Naive thymus-derived CD4-positive, alpha-beta T cell (primary cell): ENCODE data around the gene PRPF19. TPM values are rescaled to one million over a fixed set of nuclear protein-coding genes. Genes with fewer than 3 reads are reported as not detected.
A peak's percentile ranks its signal among the peaks of the same experiment; 100 is the strongest.

Experiments used
- ATAC-seq: fragments of 150-1000 bp; cut with Tn5 transposase; 2 replicates; pipeline ENCODE4 v1.10.0; 2021; ENCODE audit warnings: mild to moderate bottlenecking, moderate library complexity
- CTCF ChIA-PET: fragments of 350-600 bp; sonication (Branson Sonifier 250); formaldehyde crosslinking; loops from one replicate; lab custom pipeline; 2021; ENCODE audit warnings: antibody characterized with exemption; lab: Charles Lee
- POLR2A ChIA-PET: fragments of 350-600 bp; sonication (Branson Sonifier 250); formaldehyde crosslinking; loops from one replicate; lab custom pipeline; 2021; ENCODE audit warnings: antibody characterized with exemption, inconsistent platforms; lab: Charles Lee
- DNase-seq, 9 donors: peaks; one replicate each; pipeline versions ENCODE4 v3.0.0 to v3.0.0-alpha.2; 2020 to 2022; ENCODE audit warnings: mixed read lengths in 1 of 9
- H3K27ac ChIP-seq: one replicate; pipeline ENCODE4 v1.7.0; 2013; ENCODE audit warnings: mild to moderate bottlenecking, low read depth, low read length, moderate library complexity
- H3K27me3 ChIP-seq, 2 donors: one replicate each; pipeline ENCODE4 v1.7.0; 2013; ENCODE audit warnings: low read length in 2 of 2, mild to moderate bottlenecking in 2 of 2, moderate library complexity in 2 of 2; ENCODE audit not compliant: control insufficient read depth in 2 of 2, insufficient read depth in 2 of 2
- H3K36me3 ChIP-seq, 3 experiments: 1 replicate in 2 of 3; 2 replicates in 1 of 3; pipeline ENCODE4 v1.7.0; 2013; ENCODE audit warnings: low read length in 3 of 3, mild to moderate bottlenecking in 3 of 3, moderate library complexity in 1 of 3; ENCODE audit not compliant: insufficient read depth in 3 of 3, control insufficient read depth in 2 of 3
- H3K4me1 ChIP-seq, 2 donors: one replicate each; pipeline ENCODE4 v1.7.0; 2013; ENCODE audit warnings: low read length in 2 of 2, mild to moderate bottlenecking in 2 of 2, moderate library complexity in 1 of 2; ENCODE audit not compliant: control insufficient read depth in 2 of 2, insufficient read depth in 2 of 2
- H3K4me3 ChIP-seq: 2 replicates; pipeline ENCODE4 v1.7.0; 2013; ENCODE audit warnings: mild to moderate bottlenecking, low read length
- H3K9me3 ChIP-seq, 3 experiments: 1 replicate in 2 of 3; 2 replicates in 1 of 3; pipeline ENCODE4 v1.7.0; 2013; ENCODE audit warnings: low read length in 3 of 3; ENCODE audit not compliant: control insufficient read depth in 2 of 3
- H3K27ac Mint-ChIP-seq, 9 donors: one replicate each; pipeline ENCODE4 v1.8.0; 2020 to 2022; ENCODE audit warnings: mixed read lengths in 9 of 9, mild to moderate bottlenecking in 8 of 9, moderate library complexity in 5 of 9, inconsistent platforms in 2 of 9
- H3K27me3 Mint-ChIP-seq, 5 donors: one replicate each; pipeline ENCODE4 v1.8.0; 2021 to 2022; ENCODE audit warnings: mixed read lengths in 5 of 5, mild to moderate bottlenecking in 1 of 5
- H3K36me3 Mint-ChIP-seq, 5 donors: one replicate each; pipeline ENCODE4 v1.8.0; 2020 to 2022; ENCODE audit warnings: mixed read lengths in 5 of 5, mild to moderate bottlenecking in 3 of 5, inconsistent platforms in 1 of 5
- H3K4me1 Mint-ChIP-seq, 7 donors: one replicate each; pipeline ENCODE4 v1.8.0; 2020 to 2022; ENCODE audit warnings: mixed read lengths in 7 of 7, mild to moderate bottlenecking in 3 of 7, inconsistent platforms in 1 of 7
- H3K4me3 Mint-ChIP-seq, 10 donors: one replicate each; pipeline ENCODE4 v1.8.0; 2020 to 2022; ENCODE audit warnings: mild to moderate bottlenecking in 10 of 10, mixed read lengths in 10 of 10, moderate library complexity in 6 of 10, inconsistent platforms in 2 of 10
- H3K9me3 Mint-ChIP-seq, 11 donors: one replicate each; pipeline ENCODE4 v1.8.0; 2020 to 2022; ENCODE audit warnings: mixed read lengths in 11 of 11, mild to moderate bottlenecking in 4 of 11, inconsistent platforms in 1 of 11, moderate library complexity in 1 of 11
- intact Hi-C, 2 donors: fragments of 100-400 bp; cut with micrococcal nuclease; formaldehyde crosslinking; loops; one replicate each; pipeline ENCODE4 v1.15.1; 2023
- polyA plus RNA-seq, 2 donors: library from polyadenylated mRNA; unstranded; fragments of 300-500 nt; fragmentation: Illumina TruSeq; gene quantifications; one replicate each; pipeline ENCODE4 v1.2.3, GENCODE V29; 2021
- total RNA-seq, 6 experiments: library from RNA in 5 of 6; stranded (reverse) in 5 of 6; gene quantifications; 1 replicate in 5 of 6; 2 replicates in 1 of 6; pipeline ENCODE4 v1.2.3 and lab custom pipeline; 2021 to 2026

The PRPF19 gene
- total and polyA plus RNA-seq, 7 experiments from 2014 or later, result 17.9 to 139 (median 76.6) TPM

DNA sequence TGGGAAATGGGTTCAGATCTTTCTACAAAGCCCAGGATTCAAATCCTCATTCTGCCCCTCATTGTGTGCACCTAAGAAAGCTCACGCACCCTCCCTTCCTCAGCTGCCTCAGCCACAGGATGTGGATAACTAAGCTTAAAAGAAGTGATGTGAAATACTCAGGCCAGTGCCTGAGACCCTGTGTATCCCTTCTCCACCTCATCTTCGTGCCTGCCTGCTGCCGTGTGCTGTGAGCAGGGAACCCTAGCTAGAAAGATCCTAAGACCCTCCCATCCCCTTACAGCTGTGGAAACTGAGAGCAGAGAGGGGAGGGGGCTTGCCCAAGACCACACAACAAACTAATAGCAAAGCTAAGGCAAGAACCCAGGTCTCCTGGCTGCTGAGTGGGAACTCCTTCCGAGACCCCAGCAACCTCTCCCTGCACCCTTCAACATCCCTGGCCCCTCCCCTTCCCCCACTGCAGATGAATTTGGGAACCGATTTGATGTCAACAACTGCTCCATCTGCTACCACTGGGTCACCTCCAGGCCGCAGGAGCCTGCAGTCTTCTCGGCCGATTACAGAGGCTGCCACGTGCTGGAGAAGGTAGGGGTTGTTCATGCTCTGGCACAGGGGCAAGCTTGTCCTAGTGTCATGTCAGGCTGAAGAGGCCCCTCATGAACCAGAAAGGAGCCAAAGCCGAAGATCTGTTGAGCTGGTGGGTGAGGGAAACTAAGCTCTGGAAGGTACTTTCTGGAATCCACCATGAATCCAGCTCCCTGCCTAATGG, 37.5 kb downstream of the PRPF19 start:
- peaks cover 0 to 5% (median 0%) of the 10 kb centered on the region in 5 donors for H3K27me3 Mint-ChIP-seq
- ATAC-seq (no peak), DNase-seq (no peak)
- no peaks in the 10 kb centered on the region for H3K36me3 Mint-ChIP-seq
- H3K27me3 ChIP-seq, result no peaks in the 10 kb centered on the region
- H3K36me3 ChIP-seq, result no peaks in the 10 kb centered on the region
- CTCF ChIA-PET, result no interaction called here
- no peaks in the 10 kb centered on the region for H3K9me3 Mint-ChIP-seq
- no peak overlapping the region for H3K27ac ChIP-seq
- no peaks in the 10 kb centered on the region for H3K9me3 ChIP-seq
- H3K4me1 ChIP-seq, result peaks cover 0 to 29% of the 10 kb centered on the region in 2 donors
- H3K4me1 Mint-ChIP-seq, result peaks cover 0 to 20% (median 5%) of the 10 kb centered on the region in 7 donors
- intact Hi-C loops, result no loop called here
- POLR2A ChIA-PET, result no interaction called here
- H3K4me3 Mint-ChIP-seq, result no peak overlapping the region
- H3K4me3 ChIP-seq, result no peak overlapping the region
- H3K27ac Mint-ChIP-seq, result no peak overlapping the region

DNA sequence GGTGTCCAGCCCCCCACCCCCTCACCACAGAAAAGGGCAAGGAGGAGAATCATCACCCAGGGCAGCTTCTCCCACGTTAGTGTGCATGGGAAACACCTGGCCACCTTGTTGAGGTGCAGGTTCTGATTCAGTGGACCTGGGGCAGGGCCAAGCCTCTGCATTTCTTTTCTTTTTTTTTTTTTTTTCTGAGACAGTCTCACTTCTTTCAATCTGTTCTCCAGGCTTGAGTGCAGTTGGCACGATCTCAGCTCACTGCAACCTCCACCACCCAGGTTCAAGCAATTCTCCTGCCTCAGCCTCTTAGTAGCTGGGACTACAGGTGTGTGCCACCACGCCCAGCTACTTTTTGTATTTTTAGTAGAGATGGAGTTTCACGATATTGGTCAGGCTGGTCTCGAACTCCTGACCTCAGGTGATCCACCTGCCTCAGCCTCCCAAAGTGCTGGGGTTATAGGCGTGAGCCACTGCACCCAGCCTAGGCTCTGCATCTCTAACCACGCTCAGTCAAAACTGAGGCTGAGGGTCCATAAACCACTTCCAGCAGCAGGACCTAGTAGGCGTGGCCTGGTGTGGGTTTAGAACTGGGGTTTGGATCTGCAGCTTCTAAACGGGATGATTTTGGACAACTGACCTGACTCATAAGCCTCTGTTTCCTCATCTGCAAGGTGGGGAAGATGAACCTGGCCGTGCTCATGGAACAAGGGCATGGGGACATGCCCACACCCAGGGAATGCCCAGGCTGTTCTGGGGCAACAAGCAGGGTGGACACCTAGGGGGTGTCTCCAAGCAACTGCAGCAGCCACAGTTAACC, 38.3 kb downstream of the PRPF19 start:
- no peak overlapping the region for H3K27ac ChIP-seq
- Mint-ChIP-seq H3K9me3 (no peaks in the 10 kb centered on the region), H3K4me3 (no peak overlapping the region), H3K4me1 (peaks cover 0 to 18% (median 4%) of the 10 kb centered on the region in 7 donors), H3K27me3 (peaks cover 0 to 5% (median 0%) of the 10 kb centered on the region in 5 donors), H3K27ac (no peak overlapping the region), H3K36me3 (no peaks in the 10 kb centered on the region)
- no peaks in the 10 kb centered on the region for H3K36me3 ChIP-seq
- no peaks in the 10 kb centered on the region for H3K9me3 ChIP-seq
- H3K4me3 ChIP-seq, result no peak overlapping the region
- H3K4me1 ChIP-seq, result peaks cover 0 to 25% of the 10 kb centered on the region in 2 donors
- no peak for DNase-seq
- intact Hi-C loops, result no loop called here
- CTCF ChIA-PET, result no interaction called here
- no peaks in the 10 kb centered on the region for H3K27me3 ChIP-seq
- no peak for ATAC-seq
- POLR2A ChIA-PET, result no interaction called here

DNA sequence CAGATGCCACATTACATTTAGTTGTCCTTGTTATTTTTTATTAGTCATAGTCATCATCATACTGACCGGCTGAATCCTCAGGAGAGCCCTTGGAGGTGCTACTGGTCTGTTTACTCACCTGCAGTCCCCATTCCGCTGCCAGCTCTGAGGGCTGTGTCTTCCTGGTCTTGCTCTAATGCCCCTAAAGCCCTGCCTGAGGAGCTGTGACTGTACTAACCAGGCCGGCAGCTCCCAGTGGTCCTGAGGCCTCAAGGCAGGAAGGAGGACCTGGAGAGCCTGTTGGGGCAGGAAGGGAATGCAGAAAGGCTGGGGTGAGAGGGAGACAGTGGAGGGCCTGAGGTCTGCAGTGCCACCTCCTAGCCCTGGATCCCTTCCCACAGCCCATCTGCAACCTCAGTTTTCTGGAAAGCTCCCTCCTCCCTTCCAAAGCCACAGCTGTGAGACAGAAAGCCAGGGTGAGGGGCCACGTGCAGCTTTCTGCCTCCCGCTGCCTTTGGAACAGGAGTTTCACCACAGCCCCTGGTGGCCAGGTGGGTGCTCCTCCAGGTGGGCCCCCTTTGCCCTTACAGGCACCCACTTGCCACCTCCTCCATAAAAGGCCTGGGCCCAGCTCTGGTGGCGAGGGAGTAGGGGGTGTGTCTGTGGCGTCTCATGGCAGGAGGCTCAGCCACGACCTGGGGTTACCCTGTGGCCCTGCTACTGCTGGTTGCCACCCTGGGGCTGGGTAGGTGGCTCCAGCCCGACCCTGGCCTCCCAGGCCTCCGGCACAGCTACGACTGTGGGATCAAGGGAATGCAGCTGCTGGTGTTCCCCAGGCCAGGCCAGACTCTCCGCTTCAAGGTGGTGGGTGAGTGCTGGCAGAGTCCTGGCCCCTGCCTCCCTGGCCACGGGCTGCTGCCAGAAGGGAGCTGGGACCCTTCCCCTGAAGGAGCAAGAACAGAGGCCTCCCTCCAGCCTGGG, 39.2 kb downstream of the PRPF19 start, which contains the start of gene ZP1:
TSS of gene ZP1 (plus strand) at position 632 of the 960 bp plus-strand sequence. CDS start at position 652, 20 bp downstream.
- Mint-ChIP-seq H3K4me1 (peaks cover 0 to 16% (median 0%) of the 10 kb centered on the region in 7 donors), H3K36me3 (no peaks in the 10 kb centered on the region), H3K27ac (peak within 1 kb of the TSS in 1 of 9 donors; percentile 31), H3K9me3 (no peaks in the 10 kb centered on the region), H3K4me3 (no peak within 1 kb of the TSS), H3K27me3 (peaks cover 0 to 5% (median 0%) of the 10 kb centered on the region in 5 donors)
- Histone ChIP-seq H3K27me3 (no peaks in the 10 kb centered on the region), H3K4me3 (no peak within 1 kb of the TSS), H3K4me1 (peaks cover 0 to 20% of the 10 kb centered on the region in 2 donors), H3K9me3 (no peaks in the 10 kb centered on the region), H3K27ac (no peak within 1 kb of the TSS), H3K36me3 (no peaks in the 10 kb centered on the region)
- DNase-seq, result no peak
- ATAC-seq, result no peak
- intact Hi-C loops, result no loop called here
- CTCF ChIA-PET, result no interaction called here
- POLR2A ChIA-PET, result no interaction called here

DNA sequence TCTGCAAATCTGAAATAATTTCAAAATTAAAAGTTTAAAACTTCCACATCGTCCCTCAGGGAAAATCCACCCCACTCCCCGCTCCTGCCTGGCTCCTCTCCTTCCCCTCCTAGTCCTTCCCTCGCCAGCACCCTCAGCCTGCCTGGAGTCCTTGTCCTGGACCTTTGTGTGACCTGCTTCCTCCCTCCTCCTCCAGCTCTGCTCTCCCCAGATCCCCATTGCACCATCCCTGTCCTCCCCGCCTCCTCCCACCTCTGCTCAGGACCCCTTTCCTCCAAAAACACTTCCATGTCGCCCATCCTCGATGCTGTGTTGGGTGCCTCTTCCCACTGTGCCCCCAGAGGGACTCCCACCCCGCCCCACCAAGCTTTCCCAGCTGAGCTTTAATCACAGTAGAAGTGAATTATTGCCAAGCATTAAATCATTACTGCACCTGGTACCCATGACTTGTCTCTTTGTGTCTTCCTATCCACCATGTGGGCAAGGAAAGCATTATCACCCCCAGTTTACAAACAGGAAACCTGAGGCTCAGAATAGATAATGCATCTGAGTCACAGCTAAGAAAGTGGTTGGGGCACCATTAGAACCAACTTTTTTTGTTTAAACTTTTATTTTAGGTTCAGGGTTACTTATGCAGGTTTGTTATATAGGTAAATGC, 41.4 kb downstream of the PRPF19 start:
- Mint-ChIP-seq H3K27me3 (peaks cover 0 to 5% (median 0%) of the 10 kb centered on the region in 5 donors), H3K4me3 (no peak overlapping the region), H3K27ac (no peak overlapping the region), H3K9me3 (no peaks in the 10 kb centered on the region), H3K4me1 (peaks cover 0 to 6% (median 0%) of the 10 kb centered on the region in 7 donors), H3K36me3 (no peaks in the 10 kb centered on the region)
- H3K27me3 ChIP-seq, result no peaks in the 10 kb centered on the region
- no peaks in the 10 kb centered on the region for H3K9me3 ChIP-seq
- DNase-seq (no peak), ATAC-seq (peak; percentile 44)
- ChIA-PET POLR2A (no interaction called here), CTCF (no interaction called here)
- intact Hi-C loops, result no loop called here
- no peak overlapping the region for H3K27ac ChIP-seq
- H3K4me3 ChIP-seq, result no peak overlapping the region
- H3K4me1 ChIP-seq, result peaks cover 0 to 4% of the 10 kb centered on the region in 2 donors
- no peaks in the 10 kb centered on the region for H3K36me3 ChIP-seq

DNA sequence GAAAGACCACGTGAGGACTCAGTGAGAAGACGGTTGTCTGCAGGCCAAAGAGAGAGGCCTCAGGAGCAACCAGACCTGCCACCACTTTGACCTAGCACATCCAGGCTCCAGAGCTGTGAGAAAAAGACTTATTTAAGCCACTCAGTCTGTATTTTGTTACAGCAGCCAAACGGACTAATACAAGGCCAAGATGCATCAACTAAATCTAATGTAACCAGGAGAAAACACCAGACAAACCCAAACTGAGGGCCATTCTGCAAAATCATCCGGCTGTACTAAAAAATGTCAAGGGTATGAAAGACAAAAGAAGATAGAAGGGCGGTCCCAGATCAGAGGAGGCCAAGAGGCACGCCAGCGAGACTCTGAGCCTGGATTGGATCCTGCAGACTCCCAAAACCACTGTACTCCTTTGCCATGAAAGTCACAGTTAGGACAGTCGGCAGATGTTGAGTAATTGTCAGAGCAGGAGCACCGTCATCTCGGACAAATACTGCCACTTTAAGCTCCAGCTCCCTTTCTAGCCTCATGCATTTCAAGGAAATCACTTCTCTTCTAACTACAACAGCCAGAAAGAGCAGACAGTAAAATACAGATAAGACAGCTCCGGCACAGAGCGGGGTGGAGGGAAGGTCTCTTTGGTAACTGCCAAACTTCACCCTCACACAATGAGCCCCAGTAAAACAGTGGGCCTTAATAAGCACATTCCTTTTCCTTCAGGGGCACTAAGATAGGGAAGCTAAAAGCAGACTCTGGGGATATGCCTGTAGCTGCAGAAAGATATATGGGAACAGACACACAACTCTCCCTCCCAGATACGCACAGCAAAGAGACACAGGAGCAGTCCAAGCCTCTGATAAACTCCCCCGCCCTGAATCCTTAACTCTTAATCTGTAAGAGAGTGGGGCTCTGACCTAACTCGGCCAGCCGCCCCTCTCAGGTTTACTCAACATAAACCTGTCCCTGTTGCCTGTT, 42.5 kb downstream of the PRPF19 start:
- no peaks in the 10 kb centered on the region for H3K36me3 Mint-ChIP-seq
- POLR2A ChIA-PET, result no interaction called here

More for the DNA sequence above, 42.5 kb downstream of the PRPF19 start:
- CTCF ChIA-PET, result no interaction called here
- Histone ChIP-seq H3K27me3 (no peaks in the 10 kb centered on the region), H3K27ac (no peak overlapping the region), H3K4me1 (peaks cover 4 to 5% of the 10 kb centered on the region in 2 donors), H3K4me3 (no peak overlapping the region), H3K9me3 (no peaks in the 10 kb centered on the region), H3K36me3 (no peaks in the 10 kb centered on the region)
- DNase-seq (no peak), ATAC-seq (no peak)
- peaks cover 0 to 3% (median 0%) of the 10 kb centered on the region in 5 donors for H3K27me3 Mint-ChIP-seq
- H3K4me1 Mint-ChIP-seq, result peaks cover 6 to 11% (median 6%) of the 10 kb centered on the region in 7 donors
- H3K4me3 Mint-ChIP-seq, result no peak overlapping the region
- peaks cover 0 to 2% (median 0%) of the 10 kb centered on the region in 11 donors for H3K9me3 Mint-ChIP-seq
- intact Hi-C loops, result no loop called here
- peak overlapping the region in 1 of 9 donors; percentile 7 for H3K27ac Mint-ChIP-seq
